IMR-90 (cell line): ENCODE data around the gene HSPB9. TPM values are rescaled to one million over a fixed set of nuclear protein-coding genes. Genes with fewer than 3 reads are reported as not detected.

ENCODE experiments used
- ATAC-seq: fragments of 200-7000 bp; cut with Tn5 transposase; 2 replicates; pipeline ENCODE4 v1.9.1; 2020; ENCODE audit warnings: low read depth, mild to moderate bottlenecking, moderate library complexity
- BruUV-seq: library from RNA; stranded (reverse); fragments of 400-500 nt; replicated peaks from 2 replicates; lab custom pipeline; 2021; lab: Mats Ljungman, UMichigan
- CTCF ChIA-PET: fragments of 300-600 bp; formaldehyde crosslinking; extraction: SDS; loops from one replicate; lab custom pipeline; 2021; ENCODE audit warnings: antibody characterized with exemption; lab: Yijun Ruan, JAX
- POLR2A ChIA-PET: fragments of 300-600 bp; sonication (Branson Sonifier 250); formaldehyde crosslinking; loops from one replicate; lab custom pipeline; 2022; ENCODE audit warnings: antibody characterized with exemption; ENCODE audit not compliant: unreplicated experiment; lab: Charles Lee
- DNase-seq: peaks from one replicate; pipeline ENCODE4 v3.0.0; 2013
- H2AFZ ChIP-seq: replicated peaks from 2 replicates; pipeline ENCODE3; 2013; ENCODE audit warnings: low read length, mild to moderate bottlenecking; ENCODE audit not compliant: poor library complexity
- H2AK5ac ChIP-seq: 2 replicates; pipeline ENCODE4 v1.6.1; 2013; ENCODE audit warnings: low read depth, low read length, inconsistent platforms
- H2AK9ac ChIP-seq: replicated peaks from 2 replicates; pipeline ENCODE3; 2013; ENCODE audit warnings: mild to moderate bottlenecking, low read depth, low read length, moderate library complexity; ENCODE audit not compliant: poor library complexity
- H2BK120ac ChIP-seq: 2 replicates; pipeline ENCODE4 v1.6.1; 2013; ENCODE audit warnings: low read depth, low read length, inconsistent platforms
- H2BK15ac ChIP-seq: 3 replicates; pipeline ENCODE4 v1.6.1; 2013; ENCODE audit warnings: low read depth, low read length, inconsistent platforms
- H2BK20ac ChIP-seq: 2 replicates; pipeline ENCODE4 v1.6.1; 2013; ENCODE audit warnings: low read depth, mild to moderate bottlenecking, inconsistent platforms, low read length, moderate library complexity
- H2BK5ac ChIP-seq: 2 replicates; pipeline ENCODE4 v1.6.1; 2013; ENCODE audit warnings: mild to moderate bottlenecking, low read depth, low read length, inconsistent platforms; ENCODE audit not compliant: poor library complexity, severe bottlenecking
- H3K14ac ChIP-seq: replicated peaks from 2 replicates; pipeline ENCODE4 v1.6.1; 2013; ENCODE audit warnings: low read depth, low read length, inconsistent platforms
- H3K18ac ChIP-seq: 2 replicates; pipeline ENCODE4 v1.6.1; 2013; ENCODE audit warnings: low read depth, low read length, control low read depth
- H3K23ac ChIP-seq: 2 replicates; pipeline ENCODE4 v1.6.1; 2013; ENCODE audit warnings: low read depth, low read length, inconsistent platforms
- H3K27ac ChIP-seq: 2 replicates; pipeline ENCODE4 v1.5.1; 2013; ENCODE audit warnings: mild to moderate bottlenecking, control low read depth, low read length; ENCODE audit not compliant: insufficient read depth
- H3K27me3 ChIP-seq: 2 replicates; pipeline ENCODE4 v1.6.1; 2013; ENCODE audit warnings: low read length; ENCODE audit not compliant: control insufficient read depth, insufficient read depth
- H3K36me3 ChIP-seq: 2 replicates; pipeline ENCODE4 v1.6.1; 2013; ENCODE audit warnings: low read length, mixed read lengths; ENCODE audit not compliant: control insufficient read depth, insufficient read depth
- H3K4ac ChIP-seq: 2 replicates; pipeline ENCODE4 v1.6.1; 2013; ENCODE audit warnings: low read depth, low read length, inconsistent platforms
- H3K4me1 ChIP-seq: 2 replicates; pipeline ENCODE4 v1.6.1; 2013; ENCODE audit warnings: low read length, mixed read lengths; ENCODE audit not compliant: control insufficient read depth, insufficient read depth
- H3K4me2 ChIP-seq: 2 replicates; pipeline ENCODE4 v1.6.1; 2013; ENCODE audit warnings: low read depth, mild to moderate bottlenecking, control low read depth, low read length, moderate library complexity
- H3K4me3 ChIP-seq: 2 replicates; pipeline ENCODE4 v1.5.1; 2013; ENCODE audit warnings: low read depth, mild to moderate bottlenecking, control low read depth, low read length, moderate library complexity; ENCODE audit not compliant: insufficient read depth
- H3K56ac ChIP-seq: 2 replicates; pipeline ENCODE4 v1.6.1; 2013; ENCODE audit warnings: low read length, inconsistent platforms; ENCODE audit not compliant: insufficient read depth; ENCODE audit errors: extremely low read depth
- H3K79me1 ChIP-seq, 2 experiments: 2 replicates each; pipeline ENCODE4 v1.6.1; 2013; ENCODE audit warnings: low read length in 2 of 2, inconsistent platforms in 1 of 2, low read depth in 1 of 2
- H3K9ac ChIP-seq: 2 replicates; pipeline ENCODE4 v1.6.1; 2013; ENCODE audit warnings: low read depth, low read length, control low read depth
- H3K9me1 ChIP-seq: 2 replicates; pipeline ENCODE4 v1.6.1; 2013; ENCODE audit warnings: low read length, inconsistent platforms; ENCODE audit not compliant: insufficient read depth
- H3K9me3 ChIP-seq: 2 replicates; pipeline ENCODE4 v1.6.1; 2013; ENCODE audit warnings: low read length; ENCODE audit not compliant: control insufficient read depth, insufficient read depth
- H4K20me1 ChIP-seq: 2 replicates; pipeline ENCODE4 v1.6.1; 2013; ENCODE audit warnings: low read length, inconsistent platforms; ENCODE audit not compliant: insufficient read depth
- H4K5ac ChIP-seq: 2 replicates; pipeline ENCODE4 v1.6.1; 2013; ENCODE audit warnings: mild to moderate bottlenecking, low read depth, low read length, control low read depth
- H4K8ac ChIP-seq, 2 experiments: 2 replicates each; pipeline ENCODE4 v1.6.1; 2013; ENCODE audit warnings: low read depth in 2 of 2, low read length in 2 of 2, control low read depth in 1 of 2, inconsistent platforms in 1 of 2
- H4K91ac ChIP-seq: 2 replicates; pipeline ENCODE4 v1.6.1; 2013; ENCODE audit warnings: low read depth, low read length, inconsistent platforms; ENCODE audit not compliant: insufficient read depth
- CEBPB ChIP-seq: IDR thresholded peaks from 2 replicates; pipeline ENCODE4 v1.6.1; 2012; ENCODE audit warnings: low read depth, low read length, improper control_type of control experiment
- CHD1 ChIP-seq: IDR thresholded peaks from 2 replicates; pipeline ENCODE4 v1.6.1; 2012; ENCODE audit warnings: low read depth, low read length, improper control_type of control experiment
- MAFK ChIP-seq: IDR thresholded peaks from 2 replicates; pipeline ENCODE4 v1.6.1; 2012; ENCODE audit warnings: low read depth, low read length, improper control_type of control experiment
- NFE2L2 ChIP-seq: fragments of 150-350 bp; IDR thresholded peaks from 2 replicates; pipeline ENCODE4 v1.6.1; 2016; ENCODE audit warnings: low read depth, mild to moderate bottlenecking, low read length
- RCOR1 ChIP-seq: IDR thresholded peaks from 2 replicates; pipeline ENCODE4 v1.6.1; 2012; ENCODE audit warnings: mild to moderate bottlenecking, low read length, improper control_type of control experiment; ENCODE audit not compliant: insufficient replicate concordance
- RFX5 ChIP-seq: IDR thresholded peaks from 2 replicates; pipeline ENCODE4 v1.8.0; 2012; ENCODE audit warnings: low read depth, mild to moderate bottlenecking, low read length, moderate library complexity
- SMC3 ChIP-seq: fragments of 150-350 bp; IDR thresholded peaks from 2 replicates; pipeline ENCODE4 v1.6.1; 2016; ENCODE audit warnings: low read depth, mild to moderate bottlenecking, antibody characterized with exemption, low read length, moderate library complexity
- USF2 ChIP-seq: fragments of 150-350 bp; IDR thresholded peaks from 2 replicates; pipeline ENCODE4 v1.6.1; 2017; ENCODE audit warnings: mild to moderate bottlenecking, antibody characterized with exemption, low read length, low read depth
- whole genome bisulfite sequencing, 2 experiments: methylation state at CpG; one replicate each; pipeline versions ENCODE4 v1.1.5 to v1.1.7; 2013; ENCODE audit warnings: missing lambda C conversion rate in 2 of 2; ENCODE audit not compliant: insufficient read length in 1 of 2; ENCODE audit errors: extremely low coverage in 2 of 2; 5-methylcytosine and 5-hydroxymethylcytosine counted together
- dilution Hi-C: fragments of 300-500 bp; cut with HindIII; formaldehyde crosslinking; loops from one replicate; pipeline ENCODE4 v1.14.3; 2018; ENCODE audit warnings: low sequenced_read_pairs; ENCODE audit not compliant: unreplicated experiment
- in situ Hi-C: fragments of 300-500 bp; cut with MboI; formaldehyde crosslinking; loops from 3 replicates; pipeline ENCODE4 v1.14.3; 2019; ENCODE audit warnings: low sequenced_read_pairs, inconsistent platforms, mixed read lengths
- intact Hi-C: fragments of 100-400 bp; cut with micrococcal nuclease; formaldehyde crosslinking; loops from 2 replicates; pipeline ENCODE4 v1.10.0; 2022
- polyA plus RNA-seq, 3 experiments: library from polyadenylated mRNA; depleted of rRNA; stranded (reverse); fragments of >200 nt; gene quantifications; 2 replicates each; pipeline ENCODE4 v1.2.3, GENCODE V29; 2012; ENCODE audit warnings: low replicate concordance in 1 of 3
- total RNA-seq: library from RNA; depleted of rRNA; stranded (reverse); fragments of >200 nt; gene quantifications from 2 replicates; pipeline ENCODE4 v1.2.3, GENCODE V29; 2012

Gene HSPB9
- total and polyA plus RNA-seq, 2 of the 4 experiments (the other 2 are of a cell fraction) = not detected

- no peak overlapping the region for H3K4me3 ChIP-seq
- H2BK5ac ChIP-seq = no peak overlapping the region
- H2AFZ ChIP-seq = no peak overlapping the region
- BruUV-seq = no TSS peak
- H3K56ac ChIP-seq = no peak overlapping the region
- DNase-seq (no peak), ATAC-seq (no peak)
- ChIA-PET POLR2A (no interaction called here), CTCF (no interaction called here)
- H3K4me1 ChIP-seq = no peaks in the 10 kb centered on the region
- H3K36me3 ChIP-seq = no peaks in the 10 kb centered on the region
- no peak overlapping the region for H3K23ac ChIP-seq
- H2BK20ac ChIP-seq = no peak overlapping the region
- no peak overlapping the region for H3K4ac ChIP-seq
- in situ Hi-C loops = no loop called here
- H3K9me1 ChIP-seq = no peaks in the 10 kb centered on the region
- no peak overlapping the region for H3K27ac ChIP-seq
- intact Hi-C loops = no loop called here
- H3K9me3 ChIP-seq = no peaks in the 10 kb centered on the region
- H3K4me2 ChIP-seq = no peak overlapping the region
- H3K14ac ChIP-seq = no peak overlapping the region
- no peaks in the 10 kb centered on the region for H4K20me1 ChIP-seq
- H4K5ac ChIP-seq = no peak overlapping the region
- whole genome bisulfite sequencing, 2 experiments = 79% methylated on average over 2 of the region's 9 CpGs; no CpG with 5 or more reads in 1 of the 2 experiments
- H4K91ac ChIP-seq = no peak overlapping the region
- H3K9ac ChIP-seq = no peak overlapping the region
- H2AK5ac ChIP-seq = no peak overlapping the region
- H2BK15ac ChIP-seq = no peak overlapping the region
- no peak overlapping the region for H2AK9ac ChIP-seq
- TF ChIP-seq RFX5 = no peak
- no peak for TF ChIP-seq CHD1
- no peak for TF ChIP-seq MAFK
- no peak for TF ChIP-seq NFE2L2
- TF ChIP-seq RCOR1 = no peak
- TF ChIP-seq SMC3 = no peak
- TF ChIP-seq CEBPB = no peak
- TF ChIP-seq USF2 = no peak
- no peak overlapping the region for H3K18ac ChIP-seq
- H3K27me3 ChIP-seq = peaks cover 36% of the 10 kb centered on the region
- no peaks in the 10 kb centered on the region for H3K79me1 ChIP-seq
- dilution Hi-C loops = no loop called here
- H2BK120ac ChIP-seq = no peak overlapping the region
- H4K8ac ChIP-seq = no peak overlapping the region
Measured at GRCh38 chr17:42081516-42082129, 41.0 kb upstream of the HSPB9 start.
